ENCODE measurements around the gene CEACAM21.

The CEACAM21 gene

GRCh38 chr19:41587101-41587837, 11.3 kb downstream of the CEACAM21 start:
- FAIRE-seq: no peak

DNA sequence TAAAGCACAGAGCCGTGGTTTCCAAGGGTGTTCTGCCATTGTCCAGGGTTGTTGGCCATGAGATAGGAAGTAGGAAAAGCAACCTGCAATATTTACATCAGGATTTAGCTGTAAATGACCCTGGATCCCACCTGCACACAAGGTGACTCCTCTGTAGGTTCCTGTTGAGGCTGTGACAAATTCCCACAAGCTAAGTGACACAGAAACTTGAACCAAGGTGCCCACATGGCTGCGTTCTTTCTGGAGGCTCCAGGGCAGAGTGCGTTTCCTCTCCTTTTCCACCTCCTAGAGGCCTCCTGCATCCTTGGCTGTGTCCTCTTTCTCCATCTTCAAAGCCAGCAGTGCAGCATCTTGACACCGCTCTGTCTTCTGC, 11.9 kb downstream of the CEACAM21 start:
- no peak for FAIRE-seq

DNA sequence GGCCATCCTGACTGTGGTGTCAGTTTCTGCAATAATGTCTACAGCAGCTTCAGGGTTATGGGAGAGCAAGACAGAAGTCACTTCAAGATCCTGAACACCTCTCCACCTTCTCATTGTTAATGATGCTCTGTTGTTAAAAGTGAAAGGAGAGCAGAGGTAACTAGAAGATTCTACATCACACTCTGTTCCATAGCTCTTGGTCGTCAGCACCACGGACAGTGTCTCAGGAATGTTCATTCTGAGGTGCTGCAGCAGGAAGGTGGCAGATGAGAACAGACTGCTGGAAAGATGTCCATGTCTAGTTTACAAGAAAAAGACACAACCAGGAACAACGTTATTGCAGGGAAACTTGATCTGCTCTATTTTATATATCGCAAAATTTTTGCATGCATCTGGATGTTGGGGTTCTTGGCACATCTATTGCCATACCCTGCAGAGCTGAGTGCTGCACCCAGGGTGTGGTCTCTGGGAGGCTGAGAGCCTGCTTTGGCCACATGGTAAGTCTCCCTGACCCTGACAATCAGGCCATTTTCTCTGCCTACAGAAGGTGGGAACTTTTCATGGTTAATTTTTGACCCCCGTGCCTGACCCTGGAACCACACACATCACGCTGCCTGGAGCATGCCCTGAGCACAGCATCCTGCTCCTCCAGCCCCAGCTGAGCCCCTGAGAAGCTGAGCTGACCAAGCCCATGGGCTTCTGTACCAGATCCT, 12.7 kb downstream of the CEACAM21 start:
- FAIRE-seq: no peak

- no peak for FAIRE-seq
Measured at GRCh38 chr19:41589371-41589770, 13.4 kb downstream of the CEACAM21 start.

- FAIRE-seq: no peak
Measured at GRCh38 chr19:41590936-41591335, 15.0 kb downstream of the CEACAM21 start.

GRCh38 chr19:41591951-41592562, 16.1 kb downstream of the CEACAM21 start:
- no peak for FAIRE-seq

DNA sequence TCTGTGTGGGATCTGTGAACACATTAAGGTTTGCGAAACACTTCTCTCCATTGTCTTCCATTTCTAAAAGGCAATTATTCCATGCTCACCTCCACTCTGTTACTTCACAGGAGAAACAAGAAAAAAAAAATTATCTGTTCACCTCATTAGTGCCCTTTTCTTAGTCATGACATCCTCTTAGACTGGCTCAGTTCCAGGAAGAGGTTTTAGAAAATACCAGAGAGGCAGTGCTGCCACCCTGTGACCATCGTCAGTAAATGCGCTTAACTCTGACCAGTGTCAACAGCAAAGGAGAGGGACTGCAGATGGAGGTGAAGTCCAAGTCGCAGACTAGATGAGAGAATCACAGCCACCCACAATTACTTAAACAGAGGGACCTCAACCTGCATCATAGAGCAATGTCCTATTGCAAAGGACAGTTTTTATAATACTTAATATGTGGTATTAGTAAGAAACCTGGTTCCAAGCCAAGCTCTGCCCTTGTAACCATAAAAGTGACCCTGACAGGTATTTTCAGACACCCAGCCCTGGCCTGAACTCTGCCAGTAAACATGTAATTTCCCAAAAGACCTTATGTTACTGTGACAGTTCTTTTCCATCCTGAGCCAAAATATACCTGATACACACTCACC, 19.4 kb downstream of the CEACAM21 start:
- FAIRE-seq: peak; percentile 62

DNA sequence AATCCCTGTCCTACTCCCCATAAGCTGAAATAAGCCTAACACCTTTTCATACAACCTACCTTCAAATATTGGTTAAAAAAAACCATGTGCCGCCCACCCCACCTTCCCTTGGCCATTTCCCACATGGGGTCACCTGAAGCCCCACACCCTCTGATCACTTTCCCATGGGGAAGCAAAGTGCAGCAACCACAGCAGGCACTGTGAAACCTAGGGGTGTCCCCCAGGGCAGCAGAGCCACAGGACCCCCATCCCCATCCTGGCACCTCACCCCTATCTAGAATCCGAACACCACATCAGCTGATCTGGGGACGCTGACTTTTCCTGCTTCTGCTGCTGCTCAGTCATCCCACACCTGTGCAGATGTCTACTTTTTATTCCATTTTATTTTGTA, 19.9 kb downstream of the CEACAM21 start:
- no peak for FAIRE-seq

DNA sequence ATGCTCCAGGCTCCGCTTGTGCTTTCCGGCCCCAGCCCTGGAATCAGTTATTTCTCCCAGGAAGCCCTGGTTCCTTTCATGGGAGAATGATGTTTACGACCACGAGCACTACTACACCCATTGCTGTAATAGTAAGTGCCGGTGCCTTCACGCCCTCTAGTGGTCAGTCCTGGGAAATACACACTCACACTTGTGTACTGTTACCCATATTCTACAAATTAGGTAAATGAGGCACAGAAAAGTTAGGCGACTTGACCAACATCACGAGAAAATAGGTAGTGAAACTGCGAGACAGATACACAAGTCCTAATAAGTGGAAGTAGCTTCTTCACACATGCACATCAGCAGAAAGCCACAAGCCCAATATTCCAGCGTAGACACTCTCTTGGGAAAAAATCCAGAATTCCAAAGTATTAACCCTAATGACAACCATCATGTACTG, 21.7 kb downstream of the CEACAM21 start:
- FAIRE-seq: no peak

- no peak for FAIRE-seq
Measured at GRCh38 chr19:41599175-41599966, 23.4 kb downstream of the CEACAM21 start.

GRCh38 chr19:41601771-41602170, 25.8 kb downstream of the CEACAM21 start:
- FAIRE-seq: no peak

- FAIRE-seq: no peak
Measured at GRCh38 chr19:41604831-41605230, 28.9 kb downstream of the CEACAM21 start.

DNA sequence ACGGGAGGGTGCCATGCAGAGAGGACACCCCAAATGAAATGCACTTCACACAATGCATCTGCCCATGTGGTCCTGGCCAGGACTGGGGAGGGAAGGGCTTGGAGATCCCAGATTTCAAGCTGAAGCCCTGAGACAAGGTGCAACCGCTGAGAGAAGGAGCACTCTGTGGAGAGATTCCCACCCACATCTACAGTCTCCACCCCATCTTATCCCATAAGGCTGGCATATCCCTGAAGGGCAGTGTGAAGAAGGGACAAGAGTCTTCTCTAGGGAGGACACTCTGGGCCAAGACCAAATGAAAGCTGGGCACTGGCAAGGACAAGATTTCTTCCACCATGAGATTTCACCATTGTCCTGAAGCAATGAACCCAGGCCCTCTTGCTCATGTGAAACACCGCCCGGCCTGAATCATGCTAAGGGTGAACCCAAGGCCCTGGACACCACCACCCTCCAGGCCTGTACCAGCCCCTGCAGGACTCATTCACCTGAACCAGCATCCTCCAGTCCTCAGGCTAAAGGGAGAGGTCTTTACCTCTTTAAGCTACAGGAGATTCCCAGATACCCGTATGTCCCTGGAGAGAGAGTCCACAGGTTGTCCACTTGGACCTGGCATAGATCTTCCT, 30.4 kb downstream of the CEACAM21 start:
- FAIRE-seq: no peak

DNA sequence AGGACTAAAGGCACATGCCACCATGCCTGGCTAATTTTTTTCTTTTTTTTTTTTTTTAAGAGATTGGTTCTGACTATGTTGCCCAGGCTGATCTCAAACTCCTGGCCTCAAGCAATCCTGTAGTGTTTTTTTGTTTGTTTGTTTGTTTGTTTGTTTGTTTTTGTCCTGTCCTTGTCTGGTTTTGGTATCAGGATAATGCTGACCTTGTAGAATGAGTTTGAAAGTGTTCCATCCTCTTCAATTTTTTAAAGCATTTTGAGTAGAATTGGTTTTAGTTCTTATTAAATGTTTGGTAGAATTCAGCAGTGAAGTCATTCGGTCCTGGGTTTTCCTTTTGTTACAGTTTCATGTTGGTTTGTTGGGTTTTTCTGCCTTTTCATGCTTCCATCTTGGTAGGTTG, 31.7 kb downstream of the CEACAM21 start:
- FAIRE-seq: no peak

- FAIRE-seq: no peak
Measured at GRCh38 chr19:41610789-41611188, 34.8 kb downstream of the CEACAM21 start.

GRCh38 chr19:41612483-41612882, 36.5 kb downstream of the CEACAM21 start:
- FAIRE-seq: no peak

- no peak for FAIRE-seq
Measured at GRCh38 chr19:41615207-41615606, 39.2 kb downstream of the CEACAM21 start.

GRCh38 chr19:41616792-41617621, 41.0 kb downstream of the CEACAM21 start:
- FAIRE-seq: no peak

DNA sequence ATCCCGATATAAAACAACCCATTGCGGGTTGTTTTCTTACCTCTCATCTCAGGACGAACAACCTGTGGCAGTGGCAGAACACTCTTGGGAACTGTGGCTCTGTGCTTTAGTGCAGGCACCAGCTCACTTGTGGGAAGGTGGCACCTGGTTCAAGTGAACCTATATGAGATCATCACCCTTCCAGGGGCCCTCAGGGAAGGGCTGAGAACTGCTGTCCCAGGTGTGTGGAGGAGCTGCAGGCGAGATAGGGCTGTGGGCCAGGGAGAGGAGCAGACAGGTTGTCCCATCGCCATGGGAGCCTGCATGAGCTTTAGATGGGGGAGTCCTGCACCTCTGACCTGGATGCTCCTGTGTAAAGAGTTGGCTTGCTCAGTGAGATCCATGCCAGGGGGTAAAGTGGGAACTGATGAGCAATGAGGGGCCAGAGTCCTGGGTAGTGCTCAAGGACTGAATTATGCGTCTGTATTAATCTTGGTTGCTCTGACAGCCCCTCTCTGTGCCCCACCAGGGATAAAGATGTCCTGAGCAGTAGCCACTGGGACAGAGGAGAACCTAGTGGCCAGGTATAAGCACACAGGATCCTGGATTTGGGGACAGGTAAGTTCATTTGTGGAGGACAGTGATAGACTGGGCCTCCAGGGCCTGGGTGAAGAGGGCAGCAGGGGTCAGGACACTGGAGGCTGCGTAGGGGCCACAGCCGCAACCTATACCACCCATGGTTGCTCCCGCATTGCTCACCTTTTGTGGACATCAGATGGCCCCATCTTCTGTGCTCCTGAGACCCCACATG, 42.2 kb downstream of the CEACAM21 start:
- FAIRE-seq: no peak

- no peak for FAIRE-seq
Measured at GRCh38 chr19:41619018-41619556, 43.1 kb downstream of the CEACAM21 start.

Data from colon (tissue), 2 donors.